Measurements from ENCODE around the gene SENP5.
"Not testable (repeated sequence)": the region's sequence is repeated elsewhere in the genome, so short reads cannot be mapped to it uniquely, and the experiment has no call there.

Gene SENP5

GRCh38 chr3:196944037-196944790, 76.5 kb downstream of the SENP5 start:
- DNase-seq = not testable (repeated sequence)

DNA sequence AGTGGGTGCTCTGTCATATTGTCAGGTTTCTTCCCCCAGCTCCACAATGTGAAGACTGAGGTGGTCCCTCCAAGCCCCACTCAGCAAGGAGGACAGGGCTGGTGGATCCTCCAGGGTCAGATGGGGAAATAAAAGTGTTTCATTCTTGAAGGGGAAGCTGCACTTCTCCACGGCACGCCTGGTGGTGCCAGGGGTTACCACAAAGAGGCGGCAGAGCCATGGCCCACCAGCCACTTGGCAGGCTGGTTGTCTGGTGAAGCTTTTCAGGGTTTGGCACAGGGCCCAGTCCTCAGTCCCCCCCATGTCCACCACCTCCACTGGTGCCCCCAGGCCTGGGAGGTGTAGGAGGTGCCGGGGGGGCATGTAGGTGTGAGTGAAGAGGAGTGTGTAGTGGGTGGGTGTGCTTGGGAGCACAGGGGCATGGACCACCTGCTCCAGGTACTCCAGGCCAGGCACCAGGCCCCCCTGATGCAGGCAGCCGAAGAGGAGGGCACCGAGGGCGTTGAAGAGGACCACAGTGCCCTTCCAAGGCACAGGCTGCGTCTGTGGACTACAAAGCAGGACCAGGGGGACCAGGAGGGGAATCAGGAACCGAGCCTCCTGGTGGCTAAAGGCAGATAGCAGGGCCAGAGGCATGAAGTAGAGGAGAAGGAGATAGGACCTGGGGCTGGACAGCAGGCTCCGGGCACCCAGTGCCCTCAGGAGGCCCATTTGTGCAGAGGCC, 79.6 kb downstream of the SENP5 start:
- no peak for DNase-seq

GRCh38 chr3:196947860-196948441, 80.2 kb downstream of the SENP5 start:
- DNase-seq = no peak

- DNase-seq = no peak
Observed at GRCh38 chr3:196948442-196949284, 80.9 kb downstream of the SENP5 start.

GRCh38 chr3:196949285-196949619, 81.5 kb downstream of the SENP5 start:
- DNase-seq = no peak

DNA sequence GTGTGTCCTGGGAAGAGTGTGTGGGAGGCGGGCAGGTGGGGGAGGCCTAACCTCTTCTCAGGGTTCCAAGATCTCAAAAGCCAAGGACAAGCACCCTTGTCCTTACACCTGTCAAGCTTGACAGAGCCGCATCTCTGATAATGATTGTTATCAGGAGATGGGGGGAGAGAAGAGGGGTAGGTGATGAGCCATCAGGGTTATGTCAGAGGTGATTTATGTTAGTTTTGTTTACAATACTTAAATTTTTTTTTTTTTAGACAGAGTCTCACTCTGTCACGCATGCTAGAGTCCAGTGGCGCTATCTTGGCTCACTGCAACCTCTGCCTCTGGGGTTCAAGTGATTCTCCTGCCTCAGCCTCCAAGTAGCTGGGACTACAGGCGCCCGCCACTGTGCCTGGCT, 82.0 kb downstream of the SENP5 start:
- no peak for DNase-seq

DNA sequence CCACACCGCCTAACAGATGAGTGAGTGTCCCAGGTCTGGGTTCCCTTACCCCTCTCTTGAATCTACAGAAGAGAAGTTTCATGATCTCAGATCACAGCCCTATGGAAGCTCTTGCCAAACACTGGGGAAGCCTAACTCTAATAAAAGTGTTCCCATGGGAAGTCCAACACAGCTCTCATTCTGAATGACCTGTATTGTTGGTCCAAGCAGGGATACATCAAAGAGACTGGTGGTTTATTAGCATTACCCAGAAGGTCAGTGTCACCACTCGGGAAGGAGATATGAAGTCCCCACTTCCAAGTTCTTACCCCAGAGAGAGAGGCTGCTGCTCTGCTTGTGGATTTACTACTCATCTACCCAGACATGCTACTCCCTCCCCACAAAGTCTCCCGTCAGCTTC, 83.7 kb downstream of the SENP5 start:
- DNase-seq = no peak

DNA sequence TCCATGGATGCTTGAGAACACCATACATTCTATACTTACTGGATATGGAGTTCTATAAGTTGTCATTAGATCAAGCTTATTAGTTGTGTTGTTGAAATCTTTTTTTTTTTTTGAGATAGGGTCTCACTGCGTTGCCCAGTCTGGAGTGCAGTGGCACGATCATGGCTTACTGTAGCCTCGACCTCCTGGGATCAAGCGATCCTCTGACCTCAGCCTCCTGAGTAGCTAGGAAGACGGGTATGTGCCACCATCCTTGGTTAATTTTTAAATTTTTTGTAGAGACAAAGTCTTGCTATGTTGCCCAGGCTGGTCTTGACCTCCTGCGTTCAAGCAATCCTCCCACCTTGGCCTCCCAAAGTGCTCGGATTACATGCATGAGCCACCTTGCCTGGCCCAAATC, 87.1 kb downstream of the SENP5 start:
- DNase-seq = no peak

GRCh38 chr3:196962108-196962929, 94.6 kb downstream of the SENP5 start:
- DNase-seq = no peak

- DNase-seq = no peak
Observed at GRCh38 chr3:196962930-196963630, 95.4 kb downstream of the SENP5 start.

DNA sequence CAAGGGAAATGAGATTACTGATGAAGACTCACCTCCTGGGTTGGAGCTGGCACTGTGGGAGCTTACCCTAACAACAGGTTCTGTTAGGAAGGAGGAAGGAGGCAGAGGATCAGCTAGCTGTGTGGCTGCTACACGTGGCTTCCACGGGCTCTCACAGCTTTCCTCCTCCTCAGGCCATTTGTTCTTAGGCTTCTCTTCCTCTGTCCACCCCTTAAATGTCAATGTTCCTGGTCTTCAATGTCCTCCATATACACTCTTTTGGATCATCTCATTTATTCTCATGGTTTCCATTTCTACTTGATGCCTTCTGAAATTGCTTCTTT, 95.9 kb downstream of the SENP5 start:
- no peak for DNase-seq

DNA sequence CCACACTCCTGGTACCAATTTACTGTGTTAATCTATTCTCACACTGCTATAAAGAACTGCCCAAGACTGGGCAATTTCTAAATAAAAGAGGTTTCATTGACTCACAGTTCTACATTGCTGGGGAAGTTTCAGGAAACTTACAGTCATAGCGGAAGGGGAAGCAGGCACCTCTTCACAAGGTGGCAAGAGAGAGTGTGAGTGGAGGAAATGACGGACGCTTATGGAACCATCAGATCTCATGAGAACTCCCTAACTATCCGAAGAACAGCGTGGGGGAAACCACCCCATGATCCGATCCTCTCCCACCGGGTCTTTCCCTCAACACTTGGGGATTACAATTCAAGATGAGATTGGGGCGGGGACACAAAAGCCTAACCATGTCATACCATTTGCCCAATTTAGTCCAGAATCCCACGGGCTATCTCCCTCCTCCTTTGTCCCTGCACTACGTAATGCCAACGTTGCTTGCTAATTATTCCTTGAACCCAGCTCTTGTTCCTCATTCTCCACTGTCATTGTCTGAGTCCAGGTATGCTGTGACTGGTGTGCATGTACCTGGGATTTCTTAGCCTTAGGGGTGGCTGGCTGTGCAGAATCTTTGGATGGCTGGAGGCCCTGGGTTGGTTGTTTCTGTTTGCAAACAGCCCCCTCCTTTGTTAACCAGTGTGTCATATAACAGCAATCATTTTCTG, 97.5 kb downstream of the SENP5 start:
- no peak for DNase-seq

DNA sequence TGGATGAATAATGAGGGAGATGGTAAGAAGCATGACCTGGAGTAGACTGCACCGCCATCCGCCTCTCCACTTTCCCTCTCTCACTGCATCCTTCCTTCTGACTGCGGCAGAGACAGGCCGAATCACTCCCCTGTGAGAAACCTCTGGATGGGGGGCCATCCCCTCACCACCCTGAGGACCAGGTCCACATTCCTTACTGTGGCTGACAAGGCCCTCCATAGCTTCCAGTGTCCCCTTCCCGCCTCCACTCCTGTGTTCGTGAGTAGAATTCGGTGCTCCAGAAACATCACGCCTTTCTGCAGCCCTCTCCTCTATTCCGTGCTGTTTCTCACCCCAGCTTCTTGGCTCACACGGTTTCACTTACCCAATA, 98.1 kb downstream of the SENP5 start:
- DNase-seq = no peak

DNA sequence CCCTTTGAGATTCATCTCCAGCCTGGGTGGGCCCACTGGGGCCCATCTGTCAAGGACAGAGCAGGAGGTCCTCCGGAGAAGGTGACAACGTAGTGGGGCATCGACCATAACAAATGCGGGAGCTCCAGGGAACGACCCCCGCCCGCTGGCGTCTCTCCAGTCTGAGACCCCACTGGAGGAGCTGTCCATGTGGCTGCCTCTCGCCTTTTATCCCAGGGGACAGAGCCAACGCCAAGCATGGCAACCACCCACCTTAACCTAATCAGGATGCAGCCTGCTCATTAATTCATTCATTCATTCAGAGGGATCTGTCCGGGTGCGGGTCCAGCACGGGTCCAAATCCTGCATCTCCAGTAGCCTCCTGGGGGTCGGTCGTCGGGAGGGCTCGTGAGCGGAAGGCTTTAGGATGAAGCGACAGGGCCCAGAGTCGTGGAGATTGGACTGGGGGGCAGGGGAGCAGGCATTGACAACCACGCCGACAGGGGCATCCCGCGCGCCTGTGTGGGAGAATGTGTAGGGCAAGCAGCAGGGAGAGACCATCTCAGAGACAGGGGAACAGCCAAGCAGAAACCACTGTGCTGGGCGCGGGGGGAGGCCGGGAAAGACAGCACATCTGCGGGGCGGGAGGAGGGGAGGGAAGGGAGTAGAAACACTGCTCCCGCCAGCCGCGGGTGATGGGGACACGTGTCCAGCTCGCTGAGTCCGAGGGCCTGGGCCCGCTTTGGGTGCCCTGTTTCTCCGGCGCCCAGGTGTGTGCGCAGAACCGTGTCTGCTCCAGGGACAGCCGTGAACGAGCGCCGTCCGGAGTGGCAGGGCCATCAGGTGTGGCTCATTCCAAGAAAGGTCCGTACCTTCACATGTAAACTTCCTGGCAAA, 99.0 kb downstream of the SENP5 start:
- DNase-seq = no peak

GRCh38 chr3:196967412-196968232, 99.9 kb downstream of the SENP5 start:
- no peak for DNase-seq

DNA sequence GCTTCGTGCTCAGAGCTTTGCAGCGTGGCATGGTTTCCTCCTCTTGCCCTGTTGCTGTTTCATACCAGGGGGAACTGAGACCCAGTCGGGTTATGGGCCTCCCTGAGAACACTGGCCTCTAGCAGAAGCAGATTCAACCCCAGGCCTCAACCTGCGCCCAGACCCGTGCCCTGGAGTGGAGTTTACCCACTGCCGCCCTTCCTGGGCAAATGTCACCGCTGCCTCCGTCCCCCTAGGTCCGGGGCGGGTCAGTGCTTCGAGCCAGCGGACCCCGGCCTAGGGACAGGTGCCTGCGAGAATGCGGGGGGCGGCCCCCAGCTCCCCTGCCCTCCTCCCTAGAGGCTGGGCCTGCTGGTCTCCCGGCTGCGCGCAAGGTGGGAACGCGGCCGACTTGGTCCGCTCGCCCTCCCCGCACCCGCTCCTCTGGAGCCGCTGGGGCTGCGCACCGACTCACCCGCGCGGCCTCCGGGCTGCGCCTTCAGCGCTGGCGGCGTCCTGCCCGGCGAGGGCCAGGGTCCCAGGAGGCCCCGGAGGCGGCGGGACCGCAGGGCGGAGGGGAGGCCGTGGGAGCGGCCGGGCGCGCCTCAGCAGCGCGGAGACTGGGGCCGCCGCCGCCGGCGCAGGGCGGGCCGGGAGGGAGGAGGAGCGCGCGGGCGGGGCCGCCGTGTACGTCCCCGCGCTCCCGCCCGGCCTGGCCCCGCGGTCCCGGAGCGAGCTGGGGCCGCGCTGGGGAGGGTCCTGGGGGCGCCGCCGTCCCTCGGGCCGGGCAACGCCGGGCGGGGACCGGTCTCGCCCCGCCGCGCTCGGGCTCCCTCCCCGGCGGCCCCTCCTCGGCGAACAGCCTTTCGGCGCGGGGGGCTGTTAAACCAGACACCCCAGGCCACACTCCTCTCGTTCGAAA, 100.8 kb downstream of the SENP5 start, which contains the start of gene PIGZ:
PIGZ (minus strand) TSS at position 601 of the 901 bp plus-strand sequence. CDS start 16,802 bp downstream, outside the sequence.
- no peak for DNase-seq

GRCh38 chr3:196969134-196969659, 101.5 kb downstream of the SENP5 start:
- DNase-seq = peak in 1 of 4 experiments; percentile 10
